HCT116 (cell line): ENCODE data around the gene AP3D1. TPM values are rescaled to one million over a fixed set of nuclear protein-coding genes. Genes with fewer than 3 reads are reported as not detected.
A peak's percentile ranks its signal among the peaks of the same experiment; 100 is the strongest.

Source experiments
- ATAC-seq: fragments of 200-7000 bp; cut with Tn5 transposase; 2 replicates; pipeline ENCODE4 v1.9.1; 2020; ENCODE audit warnings: mild to moderate bottlenecking, moderate library complexity
- BruUV-seq: library from RNA; stranded (reverse); fragments of 400-500 nt; replicated peaks from 2 replicates; lab custom pipeline; 2021; lab: Mats Ljungman, UMichigan
- CTCF ChIA-PET: fragments of 300-600 bp; sonication (Branson Sonifier 250); formaldehyde crosslinking; loops from one replicate; lab custom pipeline; 2021; ENCODE audit warnings: antibody characterized with exemption; lab: Charles Lee
- POLR2A ChIA-PET: fragments of 300-600, 350-600 bp; sonication (Branson Sonifier 250); formaldehyde crosslinking; loops from one replicate; lab custom pipeline; 2021; ENCODE audit warnings: antibody characterized with exemption; lab: Charles Lee
- RAD21 ChIA-PET, 2 experiments: fragments of 300-600 bp; sonication (Branson Sonifier 250); formaldehyde crosslinking; loops; one replicate each; lab custom pipeline; 2023; ENCODE audit warnings: low total read pairs in 2 of 2; ENCODE audit not compliant: uncharacterized antibody in 2 of 2, unreplicated experiment in 2 of 2, low non-redundant PET in 1 of 2; lab: Charles Lee
- DNase-seq: peaks from one replicate; pipeline ENCODE4 v3.0.0-alpha.2; 2010; ENCODE audit warnings: low read depth, low spot score
- H2AFZ ChIP-seq: fragments of 200-600 bp; shearing (Covaris generic), sonication (generic); 2 replicates; pipeline ENCODE4 v1.6.1; 2017; ENCODE audit warnings: low read depth, mixed run types, mixed read lengths, antibody characterized with exemption, low read length; ENCODE audit not compliant: poor library complexity, severe bottlenecking
- H3K27ac ChIP-seq: 2 replicates; pipeline ENCODE4 v1.5.1; 2012; ENCODE audit warnings: low read depth, low read length
- H3K27me3 ChIP-seq: fragments of 200-600 bp; sonication (generic); 2 replicates; pipeline ENCODE4 v1.6.1; 2016; ENCODE audit warnings: mixed run types, low read length, mixed read lengths; ENCODE audit not compliant: insufficient read depth
- H3K36me3 ChIP-seq, 2 experiments: fragments of 200-500 bp in 1 of 2; fragments of 200-600 bp in 1 of 2; sonication (Bioruptor generic) in 1 of 2; sonication (generic) in 1 of 2; 2 replicates each; pipeline versions ENCODE4 v1.5.1 to v1.6.1; 2014 to 2016; ENCODE audit warnings: low read length in 2 of 2, inconsistent platforms in 1 of 2, mixed read lengths in 1 of 2, mixed run types in 1 of 2; ENCODE audit not compliant: insufficient read depth in 2 of 2, control insufficient read depth in 1 of 2
- H3K4me1 ChIP-seq, 2 experiments: fragments of 200-600 bp in 1 of 2; sonication (generic) in 1 of 2; 2 replicates each; pipeline versions ENCODE4 v1.5.1 to v1.6.1; 2012 to 2017; ENCODE audit warnings: low read length in 2 of 2, inconsistent platforms in 1 of 2, mild to moderate bottlenecking in 1 of 2, mixed read lengths in 1 of 2, mixed run types in 1 of 2, moderate library complexity in 1 of 2; ENCODE audit not compliant: insufficient read depth in 2 of 2, control insufficient read depth in 1 of 2
- H3K4me2 ChIP-seq: fragments of 200-600 bp; sonication (generic); 2 replicates; pipeline ENCODE4 v1.6.1; 2017; ENCODE audit warnings: mixed run types, low read length, mixed read lengths
- H3K4me3 ChIP-seq, 2 experiments: fragments of 200-600 bp in 1 of 2; sonication (generic) in 1 of 2; replicated peaks in 1 of 2; 2 replicates each; pipeline ENCODE4 v1.5.1; 2011 to 2016; ENCODE audit warnings: low read length in 2 of 2, control low read depth in 1 of 2, low read depth in 1 of 2, mild to moderate bottlenecking in 1 of 2, mixed read lengths in 1 of 2, mixed run types in 1 of 2
- H3K79me2 ChIP-seq: fragments of 200-600 bp; sonication (generic); 2 replicates; pipeline ENCODE4 v1.6.1; 2017; ENCODE audit warnings: mild to moderate bottlenecking, mixed run types, low read length, moderate library complexity, mixed read lengths; ENCODE audit not compliant: insufficient read depth
- H3K9ac ChIP-seq: fragments of 200-600 bp; sonication (generic); 2 replicates; pipeline ENCODE4 v1.6.1; 2016; ENCODE audit warnings: low read length, mixed read lengths
- H3K9me2 ChIP-seq: fragments of 200-600 bp; sonication (generic), shearing (Covaris generic); 2 replicates; pipeline ENCODE4 v1.6.1; 2017; ENCODE audit warnings: mixed run types, mild to moderate bottlenecking, moderate library complexity; ENCODE audit not compliant: insufficient read depth
- H3K9me3 ChIP-seq, 2 experiments: fragments of 200-500 bp in 1 of 2; fragments of 200-600 bp in 1 of 2; sonication (Bioruptor generic) in 1 of 2; sonication (generic) in 1 of 2; 2 replicates each; pipeline ENCODE4 v1.6.1; 2014 to 2017; ENCODE audit warnings: low read length in 2 of 2, mixed read lengths in 2 of 2, inconsistent platforms in 1 of 2, low read depth in 1 of 2, mild to moderate bottlenecking in 1 of 2, mixed run types in 1 of 2, moderate library complexity in 1 of 2; ENCODE audit not compliant: control insufficient read depth in 1 of 2, insufficient read depth in 1 of 2
- H4K20me1 ChIP-seq: fragments of 200-600 bp; sonication (generic), shearing (Covaris generic); 2 replicates; pipeline ENCODE4 v1.6.1; 2017; ENCODE audit warnings: mixed run types, mild to moderate bottlenecking, moderate library complexity; ENCODE audit not compliant: insufficient read depth
- ATF3 ChIP-seq: IDR thresholded peaks from 2 replicates; pipeline ENCODE4 v1.6.1; 2012
- CTCF ChIP-seq, 3 experiments: fragments of 200-600 bp in 1 of 3; sonication (generic) in 1 of 3; IDR thresholded peaks in 2 of 3; conservative IDR thresholded peaks in 1 of 3; 2 replicates each; pipeline ENCODE4 v1.5.1; 2012 to 2017; ENCODE audit warnings: low read depth in 2 of 3, low read length in 2 of 3, antibody characterized with exemption in 1 of 3, borderline replicate concordance in 1 of 3, control low read depth in 1 of 3, mild to moderate bottlenecking in 1 of 3, mixed read lengths in 1 of 3, mixed run types in 1 of 3, moderate library complexity in 1 of 3; ENCODE audit not compliant: insufficient read depth in 1 of 3
- EGR1 ChIP-seq: IDR thresholded peaks from 2 replicates; pipeline ENCODE4 v1.6.1; 2012; ENCODE audit warnings: low read depth
- EZH2 ChIP-seq: fragments of 200-600 bp; sonication (generic); IDR thresholded peaks from 2 replicates; pipeline ENCODE4 v1.6.1; 2017; ENCODE audit warnings: antibody characterized with exemption, mixed run types
- EZH2phosphoT487 ChIP-seq: fragments of 200-600 bp; IDR thresholded peaks from 2 replicates; pipeline ENCODE4 v1.6.1; 2018; ENCODE audit warnings: antibody characterized with exemption, borderline replicate concordance
- JUND ChIP-seq: IDR thresholded peaks from 2 replicates; pipeline ENCODE4 v1.6.1; 2012
- MAX ChIP-seq: IDR thresholded peaks from 2 replicates; pipeline ENCODE4 v1.6.1; 2012
- POLR2A ChIP-seq: IDR thresholded peaks from 2 replicates; pipeline ENCODE4 v1.7.0; 2011; ENCODE audit warnings: borderline replicate concordance; ENCODE audit not compliant: insufficient read depth, insufficient read length; ENCODE audit errors: extremely low read depth
- SIN3A ChIP-seq: IDR thresholded peaks from 2 replicates; pipeline ENCODE4 v1.6.1; 2012; ENCODE audit warnings: low read depth
- SP1 ChIP-seq: IDR thresholded peaks from 2 replicates; pipeline ENCODE4 v1.6.1; 2012; ENCODE audit warnings: low read depth
- SRF ChIP-seq: IDR thresholded peaks from 2 replicates; pipeline ENCODE4 v1.6.1; 2012; ENCODE audit warnings: low read depth
- TCF7L2 ChIP-seq: IDR thresholded peaks from 2 replicates; pipeline ENCODE4 v1.7.0; 2011; ENCODE audit warnings: borderline replicate concordance, inconsistent platforms; ENCODE audit not compliant: insufficient read depth, insufficient read length; ENCODE audit errors: extremely low read depth
- YY1 ChIP-seq: IDR thresholded peaks from 2 replicates; pipeline ENCODE4 v1.6.1; 2011; ENCODE audit warnings: low read length, low read depth, moderate library complexity, mild to moderate bottlenecking; ENCODE audit not compliant: insufficient replicate concordance; ENCODE audit errors: extremely low read depth
- ZBTB33 ChIP-seq: IDR thresholded peaks from 2 replicates; pipeline ENCODE4 v1.6.1; 2011; ENCODE audit warnings: mild to moderate bottlenecking, low read length, moderate library complexity; ENCODE audit not compliant: insufficient replicate concordance; ENCODE audit errors: extremely low read depth
- ZFX ChIP-seq: fragments of 450-650 bp; IDR thresholded peaks from 2 replicates; pipeline ENCODE4 v1.6.1; 2017
- intact Hi-C: fragments of 100-400 bp; cut with micrococcal nuclease; formaldehyde crosslinking; loops from 2 replicates; pipeline ENCODE4 v1.10.0; 2022
- total RNA-seq: library from RNA; stranded (reverse); gene quantifications from one replicate; pipeline ENCODE4 v1.2.1, GENCODE V29; 2021; ENCODE audit not compliant: unreplicated experiment

AP3D1 gene
- total RNA-seq, 1 experiment from 2014 or later, result 137 TPM

GRCh38 chr19:2171349-2172145 lies 20.2 kb upstream of the AP3D1 start:
- H3K9me2 ChIP-seq, result no peaks in the 10 kb centered on the region
- DNase-seq, result no peak
- H3K9ac ChIP-seq, result 0 out of 2 replicates have a peak overlapping the region, but pooled peaks have one; percentile 2
- no peak overlapping the region for H3K4me3 ChIP-seq
- ChIA-PET RAD21 (no interaction called here), POLR2A (no interaction called here), CTCF (interaction anchor here (0.9 kb wide), 1 partner anchor 10 kb away, joined by 3 read pairs; no protein-coding TSS in a partner anchor)
- BruUV-seq, result no TSS peak
- peak in 2 of 3 experiments; percentile 41; a peak in 4 of 6 replicates for TF ChIP-seq CTCF (IDR thresholded peaks at IDR 0.05 in 2 of 3, conservative IDR thresholded peaks at IDR 0.05 in 1 of 3; ENCODE audit: borderline replicate concordance in 1 of 3, insufficient read depth in 1 of 3, low read depth in 2 of 3, low read length in 2 of 3)
- no peak for TF ChIP-seq JUND
- no peak for TF ChIP-seq EZH2phosphoT487
- no peak for TF ChIP-seq EZH2
- peaks cover 24% of the 10 kb centered on the region; the same call in 1 of the 2 replicates for H4K20me1 ChIP-seq
- H3K9me3 ChIP-seq, result no peaks in the 10 kb centered on the region
- intact Hi-C loops, result no loop called here
- H3K27me3 ChIP-seq, result no peaks in the 10 kb centered on the region
- H3K27ac ChIP-seq, result peak overlapping the region; percentile 46
- peaks cover 48 to 88% of the 10 kb centered on the region in 2 experiments for H3K4me1 ChIP-seq
- H3K36me3 ChIP-seq, result peaks cover 0 to 20% of the 10 kb centered on the region in 2 experiments; a peak in 1 of 4 replicates
- peak overlapping the region; percentile 89 for H3K4me2 ChIP-seq
- ATAC-seq, result no peak
- H2AFZ ChIP-seq, result no peak overlapping the region
- H3K79me2 ChIP-seq, result peaks cover 99% of the 10 kb centered on the region

- peaks cover 54 to 88% of the 10 kb centered on the region in 2 experiments for H3K4me1 ChIP-seq
- DNase-seq, result no peak
- H3K79me2 ChIP-seq, result peaks cover 99% of the 10 kb centered on the region
- no peaks in the 10 kb centered on the region for H3K27me3 ChIP-seq
- ChIA-PET RAD21 (no interaction called here), CTCF (interaction anchor here (0.9 kb wide), 1 partner anchor 9 kb away, joined by 3 read pairs; no protein-coding TSS in a partner anchor)
- H3K27ac ChIP-seq, result peak overlapping the region; percentile 46
- intact Hi-C loops, result no loop called here
- TF ChIP-seq POLR2A, result no peak
- no peak for TF ChIP-seq EZH2
- TF ChIP-seq SP1, result no peak
- TF ChIP-seq ZFX, result no peak
- no peak for TF ChIP-seq ATF3
- no peak for TF ChIP-seq MAX
- TF ChIP-seq EZH2phosphoT487, result no peak
- TF ChIP-seq EGR1, result no peak
- no peak for TF ChIP-seq SIN3A
- no peak for TF ChIP-seq SRF
- no peak for TF ChIP-seq ZBTB33
- no peak for TF ChIP-seq YY1
- TF ChIP-seq TCF7L2, result no peak
- TF ChIP-seq, all 23 proteins: peak for 0
- Histone ChIP-seq H2AFZ (no peak overlapping the region), H3K4me2 (peak overlapping the region; percentile 89), H4K20me1 (peaks cover 19% of the 10 kb centered on the region; the same call in 1 of the 2 replicates), H3K36me3 (peaks cover 0 to 20% of the 10 kb centered on the region in 2 experiments; a peak in 1 of 4 replicates), H3K9ac (peak overlapping the region; percentile 2; the same call in 1 of the 2 replicates), H3K9me3 (no peaks in the 10 kb centered on the region), H3K9me2 (no peaks in the 10 kb centered on the region), H3K4me3 (no peak overlapping the region)
- BruUV-seq, result no TSS peak
- ATAC-seq, result no peak
- POLR2A ChIA-PET, result no interaction called here
Measured at GRCh38 chr19:2170987-2171348, 19.6 kb upstream of the AP3D1 start.
